Fibroblast of pulmonary artery (primary cell): ENCODE data around the gene VCL.

Experiments
- DNase-seq: peaks from one replicate; pipeline ENCODE4 v3.0.0-alpha.2; 2010; ENCODE audit warnings: low read depth
- H3K4me3 ChIP-seq: replicated peaks from 2 replicates; pipeline ENCODE4 v1.5.1; 2011; ENCODE audit warnings: low read depth, mild to moderate bottlenecking, control low read depth, low read length, moderate library complexity
- TF ChIP-seq, protein P1 (sequence below): IDR thresholded peaks from 2 replicates; pipeline ENCODE4 v1.5.1; 2011; ENCODE audit warnings: mild to moderate bottlenecking, control low read depth, low read length, inconsistent platforms; ENCODE audit errors: missing control alignments

VCL gene

GRCh38 chr10:73974309-73974946 is 23.5 kb upstream of the VCL start:
- no peak overlapping the region for H3K4me3 ChIP-seq
- TF ChIP-seq, protein P1, sequence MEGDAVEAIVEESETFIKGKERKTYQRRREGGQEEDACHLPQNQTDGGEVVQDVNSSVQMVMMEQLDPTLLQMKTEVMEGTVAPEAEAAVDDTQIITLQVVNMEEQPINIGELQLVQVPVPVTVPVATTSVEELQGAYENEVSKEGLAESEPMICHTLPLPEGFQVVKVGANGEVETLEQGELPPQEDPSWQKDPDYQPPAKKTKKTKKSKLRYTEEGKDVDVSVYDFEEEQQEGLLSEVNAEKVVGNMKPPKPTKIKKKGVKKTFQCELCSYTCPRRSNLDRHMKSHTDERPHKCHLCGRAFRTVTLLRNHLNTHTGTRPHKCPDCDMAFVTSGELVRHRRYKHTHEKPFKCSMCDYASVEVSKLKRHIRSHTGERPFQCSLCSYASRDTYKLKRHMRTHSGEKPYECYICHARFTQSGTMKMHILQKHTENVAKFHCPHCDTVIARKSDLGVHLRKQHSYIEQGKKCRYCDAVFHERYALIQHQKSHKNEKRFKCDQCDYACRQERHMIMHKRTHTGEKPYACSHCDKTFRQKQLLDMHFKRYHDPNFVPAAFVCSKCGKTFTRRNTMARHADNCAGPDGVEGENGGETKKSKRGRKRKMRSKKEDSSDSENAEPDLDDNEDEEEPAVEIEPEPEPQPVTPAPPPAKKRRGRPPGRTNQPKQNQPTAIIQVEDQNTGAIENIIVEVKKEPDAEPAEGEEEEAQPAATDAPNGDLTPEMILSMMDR = no peak
- DNase-seq = no peak

DNA sequence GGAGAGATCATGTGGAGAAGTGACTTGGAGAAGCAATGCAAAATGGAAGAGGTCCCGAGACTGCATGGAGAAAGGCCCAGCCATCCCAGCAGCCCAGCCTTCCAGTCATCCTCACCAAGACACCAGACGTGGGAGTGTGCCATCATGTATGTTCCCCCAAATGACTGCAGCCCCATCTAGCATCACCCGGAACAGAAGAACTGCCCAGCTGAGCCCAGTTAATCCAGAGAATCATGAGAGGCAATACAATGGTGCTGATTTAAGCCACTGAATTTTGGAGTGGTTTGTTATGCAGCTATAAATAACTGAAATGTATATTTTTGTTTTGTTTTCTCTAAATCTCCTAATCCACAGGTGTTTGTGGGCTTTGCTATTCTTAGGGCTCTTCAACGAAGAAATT is 22.5 kb upstream of the VCL start:
- TF ChIP-seq, protein P1 = no peak
- no peak overlapping the region for H3K4me3 ChIP-seq
- DNase-seq = no peak

- TF ChIP-seq, protein P1 = no peak
- no peak overlapping the region for H3K4me3 ChIP-seq
- DNase-seq = no peak
These were observed 18.6 kb upstream of the VCL start for GRCh38 chr10:73979141-73979808.

DNA sequence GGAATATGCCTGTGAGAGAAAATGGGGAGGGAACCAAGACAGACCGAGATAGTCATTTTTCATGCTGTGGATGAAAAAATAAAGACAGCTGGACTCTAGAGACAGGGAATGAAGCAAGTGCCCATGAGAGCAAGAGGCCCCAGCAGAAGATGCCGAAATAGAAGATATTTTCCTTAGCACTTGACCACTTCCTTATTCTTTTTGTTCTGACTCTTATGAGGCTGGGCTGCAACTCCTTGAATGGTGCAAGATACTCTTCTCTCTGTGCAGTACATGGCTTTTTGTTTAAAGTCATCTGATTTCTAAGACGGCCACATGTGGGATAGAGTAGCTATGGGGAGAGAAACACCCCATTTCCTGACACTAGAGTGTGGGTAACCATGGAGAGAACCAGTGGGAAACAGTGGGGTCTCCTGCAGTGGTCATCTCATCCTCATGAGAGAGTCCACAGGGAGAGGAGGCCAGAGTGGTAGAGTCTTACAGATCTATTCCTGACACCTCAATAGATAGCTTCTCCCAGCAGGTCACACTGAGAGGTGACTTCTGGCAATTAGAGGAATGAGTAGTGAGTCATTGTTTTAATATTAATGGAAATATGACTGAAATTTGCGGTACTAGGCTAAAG is 18.0 kb upstream of the VCL start:
- DNase-seq = no peak
- TF ChIP-seq, protein P1 = no peak
- H3K4me3 ChIP-seq = no peak overlapping the region

- TF ChIP-seq, protein P1 = no peak
- no peak for DNase-seq
- H3K4me3 ChIP-seq = no peak overlapping the region
These were observed 16.1 kb upstream of the VCL start for GRCh38 chr10:73981812-73982211.

GRCh38 chr10:73983096-73984047 is 14.5 kb upstream of the VCL start:
- H3K4me3 ChIP-seq = no peak overlapping the region
- no peak for DNase-seq
- TF ChIP-seq, protein P1 = no peak
